ENCODE data around the gene HNRNPUL1. TPM values are rescaled to one million over a fixed set of nuclear protein-coding genes. Genes with fewer than 3 reads are reported as not detected.

Gene HNRNPUL1
- total RNA-seq, 2 experiments from 2014 or later = 367 to 388 TPM

GRCh38 chr19:41354343-41354953 lies 90.3 kb downstream of the HNRNPUL1 start:
- peak; percentile 40 for TF ChIP-seq CTCF (IDR thresholded peaks at IDR 0.05)
- Histone ChIP-seq H3K4me1 (ENCODE audit: insufficient read depth, low read length) (peaks cover 69% of the 10 kb centered on the region), H3K9me3 (ENCODE audit: control insufficient read depth in 1 of 2, insufficient read depth in 1 of 2, low read length in 2 of 2) (no peaks in the 10 kb centered on the region), H3K27me3 (ENCODE audit: control insufficient read depth in 1 of 2, insufficient read depth in 2 of 2, low read length in 2 of 2) (no peaks in the 10 kb centered on the region), H3K4me3 (ENCODE audit: low read length) (peak overlapping the region; percentile 36), H3K36me3 (ENCODE audit: insufficient read depth, low read length) (no peaks in the 10 kb centered on the region), H3K27ac (ENCODE audit: low read depth in 1 of 2, low read length in 2 of 2) (peak overlapping the region; percentile 46 to 68)
- Mint-ChIP-seq H3K27me3 (no peaks in the 10 kb centered on the region), H3K36me3 (ENCODE audit: low read depth) (peaks cover 41% of the 10 kb centered on the region), H3K4me3 (peak overlapping the region; percentile 78), H3K4me1 (ENCODE audit: low read depth) (peaks cover 79% of the 10 kb centered on the region), H3K27ac (peak overlapping the region; percentile 93), H3K9me3 (no peaks in the 10 kb centered on the region)
- CTCF ChIA-PET = interaction anchor here (4.2 kb wide), 1 partner anchor 26 kb away, joined by 30 read pairs; no protein-coding TSS in a partner anchor
- DNase-seq (peak in 1 of 14 experiments; percentile 64), ATAC-seq (ENCODE audit: poor library complexity) (no peak)
- POLR2A ChIA-PET = interaction anchor here (1.0 to 9.7 kb wide), 9 partner anchors 10 to 150 kb away, joined by 3 to 106 read pairs (median 7); partner anchors contain the start of genes B9D2, DMAC2 and HNRNPUL1
- intact Hi-C loops (cut with DNase I, micrococcal nuclease) = loop anchor here (1.0 to 10.0 kb wide), 6 partner anchors 47 to 1390 kb away; partner anchors contain the start of gene ERICH4 (in 1 of the 2)

DNA sequence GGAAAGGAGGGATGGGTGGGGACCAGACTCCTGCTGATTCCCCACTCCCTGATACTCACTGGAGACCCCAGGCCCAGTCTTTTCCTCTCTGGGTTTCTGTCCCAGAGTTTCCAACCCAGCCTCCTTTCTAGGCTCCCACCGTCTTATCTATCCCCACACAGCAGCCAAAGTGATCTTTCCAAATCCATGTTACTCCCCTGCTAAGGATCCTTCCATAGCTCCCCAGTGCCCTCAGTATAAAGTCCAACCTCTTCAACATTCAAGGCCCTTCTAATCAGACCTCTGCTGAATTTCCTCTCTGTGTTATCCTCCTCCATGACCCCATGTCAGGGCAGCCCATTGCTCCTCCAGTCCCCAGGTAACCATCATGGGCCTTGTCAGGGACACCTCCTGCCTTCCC lies 90.9 kb downstream of the HNRNPUL1 start:
- no peak for TF ChIP-seq CTCF (IDR thresholded peaks at IDR 0.05)
- ChIA-PET POLR2A (interaction anchor here (0.9 to 9.7 kb wide), 7 partner anchors 9 to 151 kb away, joined by 3 to 106 read pairs (median 4); partner anchors contain the start of genes B9D2 and HNRNPUL1), CTCF (interaction anchor here (0.7 to 4.2 kb wide), 4 partner anchors 27 to 151 kb away, joined by 3 to 30 read pairs (median 4); no protein-coding TSS in a partner anchor)
- Histone ChIP-seq H3K36me3 (ENCODE audit: insufficient read depth, low read length) (no peaks in the 10 kb centered on the region), H3K4me3 (ENCODE audit: low read length) (no peak overlapping the region), H3K4me1 (ENCODE audit: insufficient read depth, low read length) (peaks cover 67% of the 10 kb centered on the region), H3K9me3 (ENCODE audit: control insufficient read depth in 1 of 2, insufficient read depth in 1 of 2, low read length in 2 of 2) (no peaks in the 10 kb centered on the region), H3K27me3 (ENCODE audit: control insufficient read depth in 1 of 2, insufficient read depth in 2 of 2, low read length in 2 of 2) (no peaks in the 10 kb centered on the region), H3K27ac (ENCODE audit: low read depth in 1 of 2, low read length in 2 of 2) (peak overlapping the region; percentile 29 to 68)
- intact Hi-C loops (cut with DNase I, micrococcal nuclease) = loop anchor here in 1 of 2 experiments (10.0 kb wide), 1 partner anchor 1390 kb away; no protein-coding TSS in a partner anchor
- H3K36me3 Mint-ChIP-seq (ENCODE audit: low read depth) = peaks cover 35% of the 10 kb centered on the region
- no peaks in the 10 kb centered on the region for H3K27me3 Mint-ChIP-seq
- H3K4me1 Mint-ChIP-seq (ENCODE audit: low read depth) = peaks cover 78% of the 10 kb centered on the region
- H3K4me3 Mint-ChIP-seq = peak overlapping the region; percentile 78
- H3K27ac Mint-ChIP-seq = peak overlapping the region; percentile 93
- no peak for DNase-seq
- ATAC-seq (ENCODE audit: poor library complexity) = no peak
- H3K9me3 Mint-ChIP-seq = no peaks in the 10 kb centered on the region

DNA sequence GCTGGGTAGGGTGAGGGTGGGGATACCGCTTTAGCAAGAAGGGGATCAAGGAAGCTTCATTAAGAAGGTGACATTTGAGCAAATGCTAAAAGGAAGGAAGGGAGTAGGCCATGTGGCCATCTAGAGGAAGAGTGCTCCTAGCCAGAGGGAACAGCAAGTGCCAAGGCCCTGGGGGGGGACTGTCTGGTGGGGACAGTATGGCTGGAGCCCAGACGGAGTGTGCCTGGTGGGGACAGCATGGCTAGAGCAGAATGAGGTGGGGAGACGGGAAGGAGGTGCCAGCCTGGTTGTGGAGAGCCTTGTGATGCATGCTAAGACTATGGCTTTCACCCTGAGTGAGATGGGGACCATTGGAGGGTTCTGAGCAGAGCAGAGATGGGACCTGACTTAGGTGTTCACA lies 91.6 kb downstream of the HNRNPUL1 start:
- peaks cover 73% of the 10 kb centered on the region for H3K4me1 Mint-ChIP-seq (ENCODE audit: low read depth)
- DNase-seq (peak in 1 of 14 experiments; percentile 40), ATAC-seq (ENCODE audit: poor library complexity) (no peak)
- H3K27ac Mint-ChIP-seq = peak overlapping the region; percentile 93
- H3K4me1 ChIP-seq (ENCODE audit: insufficient read depth, low read length) = peaks cover 60% of the 10 kb centered on the region
- H3K9me3 ChIP-seq (ENCODE audit: control insufficient read depth in 1 of 2, insufficient read depth in 1 of 2, low read length in 2 of 2) = no peaks in the 10 kb centered on the region
- no peaks in the 10 kb centered on the region for H3K9me3 Mint-ChIP-seq
- CTCF ChIA-PET = interaction anchor here (0.7 to 1.2 kb wide), 3 partner anchors 83 to 151 kb away, joined by 3 to 6 read pairs (median 3); no protein-coding TSS in a partner anchor
- H3K27me3 Mint-ChIP-seq = no peaks in the 10 kb centered on the region
- peak overlapping the region; percentile 78 for H3K4me3 Mint-ChIP-seq
- peak overlapping the region; percentile 29 to 58 for H3K27ac ChIP-seq (ENCODE audit: low read depth in 1 of 2, low read length in 2 of 2)
- H3K4me3 ChIP-seq (ENCODE audit: low read length) = no peak overlapping the region
- TF ChIP-seq CTCF (IDR thresholded peaks at IDR 0.05) = no peak
- H3K36me3 Mint-ChIP-seq (ENCODE audit: low read depth) = peaks cover 33% of the 10 kb centered on the region
- peaks cover 1% of the 10 kb centered on the region for H3K36me3 ChIP-seq (ENCODE audit: insufficient read depth, low read length)
- intact Hi-C loops (cut with DNase I, micrococcal nuclease) = loop anchor here in 1 of 2 experiments (10.0 kb wide), 1 partner anchor 1391 kb away; no protein-coding TSS in a partner anchor
- H3K27me3 ChIP-seq (ENCODE audit: control insufficient read depth in 1 of 2, insufficient read depth in 2 of 2, low read length in 2 of 2) = no peaks in the 10 kb centered on the region
- POLR2A ChIA-PET = interaction anchor here (0.9 to 9.7 kb wide), 10 partner anchors 8 to 606 kb away, joined by 3 to 106 read pairs (median 3); partner anchors contain the start of genes ACTMAP, B9D2, CCDC97 and HNRNPUL1

All from CD4-positive, alpha-beta T cell (primary cell).